ENCODE results near the gene TMEFF2.

Gene TMEFF2

DNA sequence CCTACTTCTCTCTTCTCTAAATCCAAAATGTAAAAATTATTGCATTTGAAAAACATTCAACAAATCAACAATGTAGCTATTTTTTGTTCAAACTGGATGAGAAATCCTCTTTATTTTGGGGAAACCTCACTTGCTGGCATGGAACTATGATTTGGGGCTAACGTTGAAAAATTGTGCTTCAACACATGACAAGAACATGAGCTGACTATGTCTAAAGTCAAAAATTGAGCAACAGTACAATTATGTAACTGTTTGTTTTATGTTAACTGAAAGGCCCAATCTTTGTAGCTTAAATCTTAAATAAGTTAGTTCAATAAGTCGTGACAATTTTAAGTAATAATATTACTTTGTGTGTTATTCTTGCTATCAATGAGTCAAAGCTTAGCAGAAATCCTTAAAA, 67.3 kb downstream of the TMEFF2 start:
- ChIA-PET POLR2A (ENCODE audit: low non-redundant PET) (no interaction called here), CTCF (interaction anchor here (0.7 kb wide), 1 partner anchor 996 kb away, joined by 4 read pairs; no protein-coding TSS in a partner anchor)
- no peak for DNase-seq (ENCODE audit: low spot score)
- H3K27ac ChIP-seq = no peak overlapping the region
- no peak for TF ChIP-seq CTCF (conservative IDR thresholded peaks at IDR 0.05; ENCODE audit: low read depth)

- TF ChIP-seq CTCF (conservative IDR thresholded peaks at IDR 0.05; ENCODE audit: low read depth) = no peak
- DNase-seq (ENCODE audit: low spot score) = no peak
- H3K27ac ChIP-seq = no peak overlapping the region
- POLR2A ChIA-PET (ENCODE audit: low non-redundant PET) = no interaction called here
- CTCF ChIA-PET = interaction anchor here (0.7 kb wide), 1 partner anchor 995 kb away, joined by 4 read pairs; no protein-coding TSS in a partner anchor
These were observed 67.8 kb downstream of the TMEFF2 start for GRCh38 chr2:192126912-192127311.

- no peak for DNase-seq (ENCODE audit: low spot score)
- ChIA-PET CTCF (no interaction called here), POLR2A (ENCODE audit: low non-redundant PET) (no interaction called here)
- no peak for TF ChIP-seq CTCF (conservative IDR thresholded peaks at IDR 0.05; ENCODE audit: low read depth)
- no peak overlapping the region for H3K27ac ChIP-seq
These were observed 68.3 kb downstream of the TMEFF2 start for GRCh38 chr2:192126426-192126825.

DNA sequence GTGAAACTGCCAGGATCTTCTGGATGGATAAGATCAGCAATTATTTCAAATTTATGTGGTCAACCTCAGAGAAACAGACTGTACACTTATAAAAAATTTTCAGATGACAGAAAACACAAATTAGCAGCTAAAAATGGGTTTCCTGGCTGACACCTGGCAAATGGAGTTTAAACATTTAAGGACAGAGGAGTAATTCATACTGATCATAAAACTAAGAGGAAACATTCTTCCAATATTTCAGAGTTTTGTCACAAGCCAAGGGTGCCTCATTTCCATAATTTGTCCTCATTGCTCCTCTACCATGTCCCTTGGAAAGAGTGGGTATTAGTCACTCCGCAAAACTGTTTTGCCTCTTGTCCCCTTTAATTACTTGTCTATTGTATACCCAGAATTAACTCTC, 70.2 kb downstream of the TMEFF2 start:
- DNase-seq (ENCODE audit: low spot score) = no peak
- ChIA-PET POLR2A (ENCODE audit: low non-redundant PET) (no interaction called here), CTCF (no interaction called here)
- no peak for TF ChIP-seq CTCF (conservative IDR thresholded peaks at IDR 0.05; ENCODE audit: low read depth)
- H3K27ac ChIP-seq = no peak overlapping the region

DNA sequence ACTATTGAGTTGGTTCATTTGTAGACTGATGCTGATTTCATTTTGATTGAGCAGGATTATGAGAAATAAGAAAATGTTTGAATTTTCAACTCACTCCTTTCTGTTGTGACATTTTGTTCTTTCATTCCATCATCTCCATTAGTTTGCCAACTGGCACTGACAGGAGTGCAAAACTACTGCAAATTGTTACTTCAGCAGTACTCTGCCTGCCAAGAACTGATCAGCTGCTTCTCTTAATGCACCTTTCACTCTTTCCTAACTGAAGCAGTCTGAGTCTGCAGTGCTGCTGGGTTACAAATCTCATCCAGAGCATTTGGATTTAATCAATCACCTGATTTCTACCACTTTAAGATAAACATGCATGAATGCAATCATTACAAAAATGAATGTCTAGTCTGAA, 70.9 kb downstream of the TMEFF2 start:
- POLR2A ChIA-PET (ENCODE audit: low non-redundant PET) = no interaction called here
- TF ChIP-seq CTCF (conservative IDR thresholded peaks at IDR 0.05; ENCODE audit: low read depth) = no peak
- CTCF ChIA-PET = no interaction called here
- no peak for DNase-seq (ENCODE audit: low spot score)
- no peak overlapping the region for H3K27ac ChIP-seq

- ChIA-PET POLR2A (ENCODE audit: low non-redundant PET) (no interaction called here), CTCF (no interaction called here)
These were observed 71.8 kb downstream of the TMEFF2 start for GRCh38 chr2:192122946-192123345.

More at GRCh38 chr2:192122946-192123345, 71.8 kb downstream of the TMEFF2 start:
- TF ChIP-seq CTCF (conservative IDR thresholded peaks at IDR 0.05; ENCODE audit: low read depth) = no peak
- no peak for DNase-seq (ENCODE audit: low spot score)
- H3K27ac ChIP-seq = no peak overlapping the region

Measured in RWPE1 (cell line).